Ishikawa (cell line): ENCODE results near the gene VWA5B1.

Source experiments
- CEBPB ChIP-seq: IDR thresholded peaks from 2 replicates; pipeline ENCODE4 v1.6.1; 2012
- CREB1 ChIP-seq: IDR thresholded peaks from 2 replicates; pipeline ENCODE4 v1.6.1; 2012; ENCODE audit warnings: low read depth
- EGR1 ChIP-seq: IDR thresholded peaks from 2 replicates; pipeline ENCODE4 v1.6.1; 2012
- EP300 ChIP-seq: IDR thresholded peaks from 2 replicates; pipeline ENCODE4 v1.6.1; 2012; ENCODE audit warnings: borderline replicate concordance
- FOXM1 ChIP-seq: IDR thresholded peaks from 2 replicates; pipeline ENCODE4 v1.6.1; 2012; ENCODE audit warnings: low read depth, borderline replicate concordance
- MAX ChIP-seq: IDR thresholded peaks from 2 replicates; pipeline ENCODE4 v1.6.1; 2012
- NFIC ChIP-seq: IDR thresholded peaks from 2 replicates; pipeline ENCODE4 v1.6.1; 2012
- RAD21 ChIP-seq: IDR thresholded peaks from 2 replicates; pipeline ENCODE4 v1.6.1; 2012; ENCODE audit warnings: low read depth
- REST ChIP-seq: IDR thresholded peaks from 2 replicates; pipeline ENCODE4 v1.6.1; 2012; ENCODE audit warnings: low read depth, mild to moderate bottlenecking
- TAF1 ChIP-seq: IDR thresholded peaks from 2 replicates; pipeline ENCODE4 v1.6.1; 2012; ENCODE audit warnings: low read depth, mild to moderate bottlenecking
- TCF12 ChIP-seq: IDR thresholded peaks from 2 replicates; pipeline ENCODE4 v1.6.1; 2012; ENCODE audit warnings: low read depth
- TEAD4 ChIP-seq: IDR thresholded peaks from 2 replicates; pipeline ENCODE4 v1.6.1; 2012
- USF1 ChIP-seq: IDR thresholded peaks from 2 replicates; pipeline ENCODE4 v1.6.1; 2012
- YY1 ChIP-seq: IDR thresholded peaks from 2 replicates; pipeline ENCODE4 v1.6.1; 2012; ENCODE audit warnings: low read depth
- ZBTB7A ChIP-seq: IDR thresholded peaks from 2 replicates; pipeline ENCODE4 v1.6.1; 2012; ENCODE audit warnings: low read depth

Gene VWA5B1

GRCh38 chr1:20307026-20307425 is 16.4 kb downstream of the VWA5B1 start:
- TF ChIP-seq RAD21: no peak
- TF ChIP-seq FOXM1: no peak
- no peak for TF ChIP-seq NFIC
- TF ChIP-seq TCF12: no peak
- no peak for TF ChIP-seq YY1

DNA sequence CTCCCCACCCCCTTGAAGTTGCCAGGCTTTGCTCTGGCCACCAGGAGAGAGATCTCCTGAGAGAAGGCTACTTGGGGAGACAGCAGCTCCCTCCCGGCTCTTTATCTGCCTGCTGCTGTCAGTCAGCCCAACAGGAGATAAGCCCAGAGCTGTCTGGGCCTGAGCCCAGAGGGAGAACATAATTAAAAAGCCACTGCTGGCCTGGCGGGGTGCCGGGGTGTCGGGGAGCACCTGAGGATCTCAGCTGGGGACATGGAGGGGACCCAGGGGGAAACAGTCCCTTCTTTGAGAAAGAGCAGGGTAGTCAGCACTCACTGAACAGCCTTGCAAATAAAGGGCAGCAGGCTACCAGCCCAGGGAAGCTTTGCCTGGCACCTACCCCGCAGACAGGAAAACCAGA is 17.9 kb downstream of the VWA5B1 start:
- TF ChIP-seq YY1: no peak
- no peak for TF ChIP-seq ZBTB7A
- TF ChIP-seq TCF12: no peak
- TF ChIP-seq TEAD4: no peak
- no peak for TF ChIP-seq USF1
- no peak for TF ChIP-seq EP300
- TF ChIP-seq MAX: no peak
- TF ChIP-seq REST: no peak
- TF ChIP-seq RAD21: no peak
- no peak for TF ChIP-seq EGR1
- TF ChIP-seq CEBPB: no peak
- TF ChIP-seq TAF1: no peak
- TF ChIP-seq CREB1: no peak
- no peak for TF ChIP-seq NFIC
- TF ChIP-seq FOXM1: no peak

DNA sequence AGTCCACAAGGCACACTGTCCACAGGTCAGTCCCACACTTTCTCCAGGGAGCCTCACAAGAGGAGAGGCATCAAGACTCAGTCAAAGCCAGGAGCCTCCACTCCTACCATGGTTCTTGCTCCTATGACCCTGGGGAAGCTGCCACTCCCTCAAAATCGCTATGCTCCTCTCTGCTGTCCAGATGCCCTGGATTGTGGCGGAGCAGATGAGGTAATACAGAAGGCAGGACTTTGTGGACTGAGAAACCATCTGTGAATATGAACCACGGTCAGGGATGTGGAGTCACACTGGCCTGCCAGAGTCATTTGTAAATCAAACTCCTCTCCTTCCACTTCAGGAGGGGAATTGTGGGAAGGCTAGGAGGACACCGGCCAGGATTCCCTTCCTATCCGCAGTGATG is 20.6 kb downstream of the VWA5B1 start:
- no peak for TF ChIP-seq CEBPB
- TF ChIP-seq REST: no peak
- no peak for TF ChIP-seq FOXM1

GRCh38 chr1:20312310-20312709 is 21.6 kb downstream of the VWA5B1 start:
- TF ChIP-seq MAX: no peak

GRCh38 chr1:20312818-20313217 is 22.1 kb downstream of the VWA5B1 start:
- TF ChIP-seq USF1 (no peak), FOXM1 (no peak), RAD21 (no peak), EGR1 (no peak), NFIC (no peak), EP300 (no peak), MAX (no peak), CREB1 (no peak), TAF1 (no peak), TEAD4 (no peak), ZBTB7A (no peak), CEBPB (no peak), TCF12 (no peak), REST (no peak), YY1 (no peak)
